K562 (cell line): Measurements from ENCODE around the gene RNPEPL1. TPM values are rescaled to one million over a fixed set of nuclear protein-coding genes. Genes with fewer than 3 reads are reported as not detected.

ENCODE experiments used
- CHD4 ChIP-seq: fragments of 200-600 bp; sonication (generic); IDR thresholded peaks from 3 replicates; pipeline ENCODE4 v1.6.1; 2012; ENCODE audit warnings: low read depth, mild to moderate bottlenecking, mixed read lengths, low read length, inconsistent platforms; ENCODE audit not compliant: insufficient read depth, insufficient replicate concordance, poor library complexity, severe bottlenecking
- CREB3L1 ChIP-seq: fragments of 450-650 bp; IDR thresholded peaks from 2 replicates; pipeline ENCODE4 v1.6.1; 2014; ENCODE audit warnings: low read depth, mild to moderate bottlenecking, moderate library complexity, borderline replicate concordance
- FOSL1 ChIP-seq: fragments of 200-800 bp; sonication (Bioruptor generic); conservative IDR thresholded peaks from 2 replicates; pipeline ENCODE4 v1.6.1; 2016; ENCODE audit warnings: missing genetic modification characterization, missing compliant biosample characterization
- GABPB1 ChIP-seq: sonication (generic); formaldehyde crosslinking; IDR thresholded peaks from 2 replicates; pipeline ENCODE4 v1.8.0; 2022; ENCODE audit warnings: mild to moderate bottlenecking, missing genetic modification reagents
- HCFC1 ChIP-seq: IDR thresholded peaks from 2 replicates; pipeline ENCODE4 v1.6.1; 2012; ENCODE audit warnings: low read depth, low read length, improper control_type of control experiment
- POLR2AphosphoS5 ChIP-seq: IDR thresholded peaks from 2 replicates; pipeline ENCODE4 v1.6.1; 2011; ENCODE audit warnings: mild to moderate bottlenecking, low read depth, low read length, moderate library complexity; ENCODE audit not compliant: control insufficient read depth, insufficient read depth
- SMARCA4 ChIP-seq: fragments of 450-650 bp; IDR thresholded peaks from 2 replicates; pipeline ENCODE4 v1.6.1; 2016
- SMARCB1 ChIP-seq: IDR thresholded peaks from 2 replicates; pipeline ENCODE4 v1.6.1; 2011; ENCODE audit warnings: improper control_type of control experiment, low read depth; ENCODE audit not compliant: insufficient read length
- TBL1XR1 ChIP-seq, 2 experiments: IDR thresholded peaks; 2 replicates each; pipeline ENCODE4 v1.6.1; 2012; ENCODE audit warnings: improper control_type of control experiment in 2 of 2, low read length in 2 of 2, mild to moderate bottlenecking in 1 of 2
- ZNF277 ChIP-seq: fragments of 250-450 bp; sonication (Bioruptor Pico); IDR thresholded peaks from 2 replicates; pipeline ENCODE4 v1.8.0; 2022; ENCODE audit warnings: inconsistent platforms, mild to moderate bottlenecking, moderate library complexity, borderline replicate concordance
- ZNF318 ChIP-seq, 2 experiments: fragments of 450-650 bp; IDR thresholded peaks; 2 replicates each; pipeline ENCODE4 v1.6.1; 2016; ENCODE audit warnings: mild to moderate bottlenecking in 2 of 2, borderline replicate concordance in 1 of 2, low read depth in 1 of 2, moderate library complexity in 1 of 2
- polyA plus RNA-seq, 8 experiments: library from polyadenylated mRNA; depleted of rRNA in 4 of 8; stranded (reverse) in 5 of 8; unstranded in 3 of 8; fragments of >200 nt; fragmentation: Nextera tagmentation in 2 of 8; fragmentation: Illumina TruSeq in 1 of 8; extraction: Ambion mirVana in 2 of 8; extraction: Trizol in 1 of 8; gene quantifications; 2 replicates each; pipeline versions ENCODE4 v1.2.1 to v1.2.3, GENCODE V29; 2011 to 2014; ENCODE audit warnings: inconsistent platforms in 1 of 8, missing spikeins in 1 of 8
- total RNA-seq, 7 experiments: library from RNA; depleted of rRNA in 6 of 7; stranded (reverse); fragments of >200 nt in 6 of 7; fragmentation: Illumina TruSeq in 2 of 7; extraction: Trizol in 2 of 7; gene quantifications; 2 replicates each; pipeline versions ENCODE4 v1.2.1 to v1.2.3, GENCODE V29; 2011 to 2021; ENCODE audit warnings: low replicate concordance in 1 of 7

The RNPEPL1 gene
- total and polyA plus RNA-seq, 9 of the 15 experiments (the other 6 are each of a cell fraction or from before 2014, with no cell fraction given): 0.07 to 38.7 (median 5.6) TPM

- TF ChIP-seq ZNF318 (IDR thresholded peaks at IDR 0.05; ENCODE audit: borderline replicate concordance in 1 of 2, low read depth in 1 of 2) (0 out of 4 replicates have a peak, but pooled peaks of 1 of the 2 experiments have one; percentile 35), ZNF277 (no peak), SMARCA4 (peak; percentile 92), CHD4 (no peak), GABPB1 (CRISPR knock-in tag) (peak; percentile 55; the same call in 1 of the 2 replicates), HCFC1 (no peak), POLR2AphosphoS5 (peak; percentile 64; the same call in 1 of the 2 replicates), TBL1XR1 (IDR thresholded peaks at IDR 0.05; ENCODE audit: low read length in 2 of 2) (peak in 1 of 2 experiments; percentile 66; a peak in 1 of 4 replicates), FOSL1 (tag) (peak; percentile 96), CREB3L1 (0 out of 2 replicates have a peak, but pooled peaks have one; percentile 42), SMARCB1 (peak; percentile 29)
Measured at GRCh38 chr2:240565333-240566202, 2.7 kb upstream of the RNPEPL1 start (continued).
